GM12801 (cell line): ENCODE results near the gene BCLAF3.

Experiments used
- TF ChIP-seq, protein P1 (sequence below): IDR thresholded peaks from one replicate; pipeline ENCODE4 v1.5.1; 2011; ENCODE audit warnings: control low read depth; ENCODE audit not compliant: insufficient read length; ENCODE audit errors: extremely low read depth

Gene BCLAF3

DNA sequence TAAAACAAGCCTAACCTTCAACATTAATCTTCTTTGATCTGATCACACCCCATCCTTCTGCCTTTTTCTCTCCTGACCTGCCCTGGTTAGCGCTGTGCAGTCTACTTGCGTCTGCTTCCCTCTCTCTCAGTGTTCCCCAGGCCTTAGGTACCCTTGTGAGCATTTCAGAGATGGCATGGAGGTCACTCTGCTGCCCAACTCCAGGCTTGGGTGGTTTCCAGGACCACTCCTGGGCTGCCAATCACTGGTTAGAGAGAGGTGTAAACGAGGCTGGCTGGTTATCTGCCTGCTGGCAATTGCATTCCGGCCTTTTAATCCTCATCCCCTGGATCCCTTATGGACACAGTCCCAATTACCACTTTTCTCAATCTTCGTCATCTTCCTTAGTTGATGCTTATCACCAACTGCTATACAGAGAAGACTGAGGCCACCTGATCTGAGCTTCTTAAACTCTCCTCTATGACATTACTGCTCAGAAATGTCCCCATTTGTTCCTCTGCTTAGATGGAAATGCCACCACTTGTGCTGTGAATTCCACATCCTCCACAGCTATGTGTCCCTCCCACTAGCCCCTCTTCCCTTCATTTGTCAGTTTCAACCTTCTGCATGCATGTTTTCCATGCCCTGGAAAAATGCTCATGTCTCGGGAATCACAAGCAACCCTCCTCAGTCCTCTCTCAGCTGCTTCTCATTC is 29.0 kb upstream of the BCLAF3 start:
- TF ChIP-seq, protein P1, sequence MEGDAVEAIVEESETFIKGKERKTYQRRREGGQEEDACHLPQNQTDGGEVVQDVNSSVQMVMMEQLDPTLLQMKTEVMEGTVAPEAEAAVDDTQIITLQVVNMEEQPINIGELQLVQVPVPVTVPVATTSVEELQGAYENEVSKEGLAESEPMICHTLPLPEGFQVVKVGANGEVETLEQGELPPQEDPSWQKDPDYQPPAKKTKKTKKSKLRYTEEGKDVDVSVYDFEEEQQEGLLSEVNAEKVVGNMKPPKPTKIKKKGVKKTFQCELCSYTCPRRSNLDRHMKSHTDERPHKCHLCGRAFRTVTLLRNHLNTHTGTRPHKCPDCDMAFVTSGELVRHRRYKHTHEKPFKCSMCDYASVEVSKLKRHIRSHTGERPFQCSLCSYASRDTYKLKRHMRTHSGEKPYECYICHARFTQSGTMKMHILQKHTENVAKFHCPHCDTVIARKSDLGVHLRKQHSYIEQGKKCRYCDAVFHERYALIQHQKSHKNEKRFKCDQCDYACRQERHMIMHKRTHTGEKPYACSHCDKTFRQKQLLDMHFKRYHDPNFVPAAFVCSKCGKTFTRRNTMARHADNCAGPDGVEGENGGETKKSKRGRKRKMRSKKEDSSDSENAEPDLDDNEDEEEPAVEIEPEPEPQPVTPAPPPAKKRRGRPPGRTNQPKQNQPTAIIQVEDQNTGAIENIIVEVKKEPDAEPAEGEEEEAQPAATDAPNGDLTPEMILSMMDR = no peak

DNA sequence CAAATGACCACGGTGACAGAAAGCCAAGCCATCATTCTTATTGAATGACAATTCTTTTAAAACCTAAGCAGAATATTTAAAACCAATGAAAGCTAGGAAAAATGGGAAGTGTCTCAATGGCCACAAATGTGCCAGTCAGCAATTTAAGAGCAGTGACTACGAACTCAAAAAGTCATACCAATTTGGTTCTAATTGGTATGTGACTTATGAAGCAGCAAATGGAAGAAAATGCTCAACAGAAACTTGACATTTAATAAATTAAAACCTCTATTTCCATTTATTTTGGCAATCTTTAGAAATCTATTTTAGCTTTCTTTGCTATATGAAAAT is 25.7 kb upstream of the BCLAF3 start:
- TF ChIP-seq, protein P1 = no peak

DNA sequence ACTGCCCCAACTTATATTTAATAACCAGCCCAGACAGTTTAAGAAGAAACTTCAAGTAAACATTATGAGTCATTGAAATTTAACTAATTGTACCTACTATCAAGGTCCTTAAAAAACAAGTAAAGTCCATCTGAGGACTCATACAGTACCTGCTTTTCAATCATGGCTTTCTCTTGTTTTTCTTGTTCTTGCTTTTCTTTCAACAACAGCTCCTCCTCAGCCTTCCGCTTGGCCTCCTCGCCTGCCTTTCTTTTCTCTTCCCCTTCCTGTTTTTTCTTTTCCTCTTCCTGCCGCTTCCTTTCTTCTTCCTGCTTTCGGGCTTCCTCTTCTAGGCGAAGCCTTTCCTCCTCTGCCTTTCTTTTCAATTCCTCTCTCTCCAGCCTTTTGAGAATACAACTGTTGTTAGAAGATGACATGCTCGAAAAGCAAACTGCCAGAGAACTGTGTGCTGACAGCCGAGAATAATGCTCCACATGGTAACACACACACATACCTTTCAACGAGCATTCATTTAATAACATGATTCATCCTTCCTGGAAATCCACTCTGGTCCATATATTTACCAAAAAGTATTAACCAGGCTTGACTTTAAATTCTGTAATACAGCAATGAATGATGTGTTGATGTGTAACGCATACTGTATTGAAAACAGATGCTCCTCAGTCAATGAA is 25.2 kb upstream of the BCLAF3 start:
- TF ChIP-seq, protein P1 = no peak

DNA sequence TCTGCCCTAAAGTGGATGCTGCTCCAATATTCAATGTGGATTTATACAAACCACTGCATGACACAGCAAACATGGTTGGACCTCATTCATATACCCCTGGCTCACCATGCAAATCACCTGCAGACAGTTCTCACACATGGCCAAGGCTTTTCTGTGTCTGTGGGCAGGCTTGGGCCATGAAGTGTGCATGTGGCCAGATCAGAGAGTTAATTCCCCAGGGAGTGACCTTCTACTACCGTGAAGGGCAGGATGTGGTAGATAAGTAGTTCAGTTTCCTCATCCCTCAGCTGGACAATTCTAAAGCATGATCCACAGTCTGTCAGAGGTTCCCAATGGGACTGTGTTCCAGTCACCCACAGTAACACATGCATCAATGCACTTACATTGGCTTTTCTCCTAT is 24.6 kb upstream of the BCLAF3 start:
- TF ChIP-seq, protein P1 = no peak

DNA sequence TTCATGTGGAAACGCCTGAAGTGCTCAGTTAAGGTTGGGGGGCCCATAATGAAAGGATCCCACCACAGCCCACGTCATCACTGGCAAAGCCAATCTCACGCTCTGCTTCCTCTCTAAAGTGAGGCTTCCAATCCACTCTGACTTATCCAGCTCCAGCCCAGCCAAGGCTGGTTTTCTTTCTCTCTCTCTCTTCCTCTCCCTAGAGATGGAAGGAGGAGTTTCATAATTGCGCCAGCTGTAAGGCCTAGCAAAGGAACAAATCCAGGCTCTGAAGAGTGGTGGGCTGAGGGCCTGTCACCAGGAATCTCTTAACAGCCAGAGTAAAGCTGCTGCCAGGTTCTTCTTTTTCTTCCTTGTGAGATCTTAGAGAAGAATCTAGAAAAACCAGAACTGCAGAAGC is 20.7 kb upstream of the BCLAF3 start:
- TF ChIP-seq, protein P1 = no peak

DNA sequence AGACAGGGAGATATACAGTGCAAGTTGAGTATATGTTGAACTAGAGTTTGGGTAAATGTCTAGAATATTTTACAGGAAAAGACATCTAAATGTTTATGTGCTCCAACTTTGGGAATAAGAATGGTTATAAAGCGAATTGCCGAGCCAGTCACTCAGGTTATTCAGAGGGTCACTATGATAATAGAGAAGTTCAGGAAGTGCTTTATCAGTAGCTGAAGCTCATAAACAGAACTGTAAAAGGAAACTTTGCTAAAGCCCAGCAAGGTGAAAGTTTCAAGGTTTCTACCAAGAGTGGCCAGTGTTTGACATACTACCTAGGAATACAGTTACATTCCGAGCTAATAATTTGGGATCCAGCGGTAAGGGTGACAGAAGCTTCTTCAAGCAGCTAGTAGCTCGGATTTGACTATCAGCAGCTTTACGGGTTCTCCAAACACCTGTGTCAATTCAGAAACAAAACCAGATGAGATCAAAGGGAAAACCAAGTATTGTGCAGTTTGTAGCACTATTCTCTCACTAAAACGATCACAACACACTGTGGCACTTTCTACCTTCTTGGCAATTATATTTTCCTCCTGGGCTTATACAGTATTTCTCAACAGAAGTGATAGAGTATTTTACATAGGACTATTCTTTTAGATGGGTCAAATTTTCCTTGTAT is 17.2 kb upstream of the BCLAF3 start:
- TF ChIP-seq, protein P1 = no peak

DNA sequence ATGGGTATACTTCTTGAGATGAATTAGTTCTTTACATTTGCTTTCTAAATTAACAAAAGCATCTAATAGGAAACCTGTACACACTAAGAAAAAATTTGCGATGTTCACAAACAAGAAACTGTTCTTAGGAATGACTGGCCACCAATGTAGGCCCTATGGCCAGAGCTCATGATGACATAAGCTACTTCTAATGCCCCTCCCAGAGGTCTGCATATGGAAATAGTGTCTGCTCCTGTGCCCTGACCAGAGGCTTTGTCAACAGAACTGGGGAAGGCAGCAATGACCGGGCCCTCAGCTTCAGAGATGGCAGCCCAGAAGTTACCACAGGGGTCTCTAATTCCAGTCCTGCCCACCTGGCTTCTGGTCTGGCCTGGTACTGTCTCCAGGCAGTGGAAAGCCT is 15.0 kb upstream of the BCLAF3 start:
- TF ChIP-seq, protein P1 = no peak
